ENCODE measurements around the gene TDRD7. TPM values are rescaled to one million over a fixed set of nuclear protein-coding genes. Genes with fewer than 3 reads are reported as not detected.

Gene TDRD7
- total RNA-seq, 4 donors from 2014 or later: 4.2 to 13.0 (median 8.3) TPM

DNA sequence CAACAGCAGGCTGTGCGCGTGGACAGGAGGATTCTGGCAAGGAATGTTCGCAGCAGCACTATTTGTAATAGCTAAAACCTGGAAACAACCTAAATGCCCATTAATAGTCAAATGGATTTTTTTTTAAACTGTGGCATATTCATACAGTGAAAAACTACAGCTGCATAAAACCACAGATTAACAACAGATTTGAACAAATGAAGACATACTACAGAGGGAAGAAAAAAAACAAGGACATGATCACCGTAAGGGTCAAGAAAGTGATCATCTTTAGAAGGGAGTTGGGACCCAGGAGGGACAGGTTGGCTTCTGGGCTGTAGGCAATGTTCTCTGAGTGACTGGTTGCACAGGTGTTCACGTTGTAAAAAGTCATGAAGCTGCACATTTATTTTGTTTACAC is 88.4 kb downstream of the TDRD7 start:
- DNase-seq (ENCODE audit: low spot score in 2 of 2): no peak
- peaks cover 9% of the 10 kb centered on the region for H3K36me3 ChIP-seq
- 43% methylated on average over 5 of the region's 5 CpGs for WGBS
- H3K4me1 ChIP-seq: peaks cover 38% of the 10 kb centered on the region
- no peak overlapping the region for H3K27ac ChIP-seq
- H3K27me3 ChIP-seq: peaks cover 34% of the 10 kb centered on the region
- no peak for TF ChIP-seq EP300 (IDR thresholded peaks at IDR 0.05)
- TF ChIP-seq POLR2AphosphoS5 (IDR thresholded peaks at IDR 0.05): no peak
- TF ChIP-seq, protein P1, sequence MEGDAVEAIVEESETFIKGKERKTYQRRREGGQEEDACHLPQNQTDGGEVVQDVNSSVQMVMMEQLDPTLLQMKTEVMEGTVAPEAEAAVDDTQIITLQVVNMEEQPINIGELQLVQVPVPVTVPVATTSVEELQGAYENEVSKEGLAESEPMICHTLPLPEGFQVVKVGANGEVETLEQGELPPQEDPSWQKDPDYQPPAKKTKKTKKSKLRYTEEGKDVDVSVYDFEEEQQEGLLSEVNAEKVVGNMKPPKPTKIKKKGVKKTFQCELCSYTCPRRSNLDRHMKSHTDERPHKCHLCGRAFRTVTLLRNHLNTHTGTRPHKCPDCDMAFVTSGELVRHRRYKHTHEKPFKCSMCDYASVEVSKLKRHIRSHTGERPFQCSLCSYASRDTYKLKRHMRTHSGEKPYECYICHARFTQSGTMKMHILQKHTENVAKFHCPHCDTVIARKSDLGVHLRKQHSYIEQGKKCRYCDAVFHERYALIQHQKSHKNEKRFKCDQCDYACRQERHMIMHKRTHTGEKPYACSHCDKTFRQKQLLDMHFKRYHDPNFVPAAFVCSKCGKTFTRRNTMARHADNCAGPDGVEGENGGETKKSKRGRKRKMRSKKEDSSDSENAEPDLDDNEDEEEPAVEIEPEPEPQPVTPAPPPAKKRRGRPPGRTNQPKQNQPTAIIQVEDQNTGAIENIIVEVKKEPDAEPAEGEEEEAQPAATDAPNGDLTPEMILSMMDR (IDR thresholded peaks at IDR 0.05): no peak
- H3K4me3 ChIP-seq: no peak overlapping the region
- H3K9me3 ChIP-seq: no peaks in the 10 kb centered on the region

DNA sequence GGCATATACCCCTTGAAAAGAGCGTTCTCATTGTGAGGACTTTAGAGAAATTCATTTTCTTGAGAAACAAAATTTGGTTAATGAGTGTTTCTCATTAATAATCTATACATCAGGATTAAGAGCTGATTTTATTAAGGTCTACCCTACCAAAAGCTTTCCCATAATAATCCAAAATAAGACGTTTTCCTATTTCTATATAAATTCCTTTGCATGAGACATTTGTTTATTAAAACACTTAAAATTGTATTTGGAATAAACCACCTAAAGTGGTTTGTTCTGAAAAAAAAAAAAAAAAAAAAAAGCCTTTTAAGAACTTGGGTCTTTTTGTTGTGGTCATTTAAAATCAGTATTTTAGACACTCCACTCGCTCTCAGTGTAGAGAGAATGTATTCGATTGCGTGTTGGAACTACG is 88.9 kb downstream of the TDRD7 start:
- no peak for DNase-seq (ENCODE audit: low spot score in 2 of 2)
- WGBS: 18% methylated on average over 6 of the region's 6 CpGs
- Histone ChIP-seq H3K9me3 (no peaks in the 10 kb centered on the region), H3K27me3 (peaks cover 39% of the 10 kb centered on the region), H3K4me1 (peaks cover 39% of the 10 kb centered on the region), H3K4me3 (peak overlapping the region; percentile 71), H3K27ac (no peak overlapping the region), H3K36me3 (peaks cover 6% of the 10 kb centered on the region)
- TF ChIP-seq, protein P1 (IDR thresholded peaks at IDR 0.05): no peak
- no peak for TF ChIP-seq EP300 (IDR thresholded peaks at IDR 0.05)
- TF ChIP-seq POLR2A (IDR thresholded peaks at IDR 0.05): no peak
- TF ChIP-seq POLR2AphosphoS5 (IDR thresholded peaks at IDR 0.05): no peak

DNA sequence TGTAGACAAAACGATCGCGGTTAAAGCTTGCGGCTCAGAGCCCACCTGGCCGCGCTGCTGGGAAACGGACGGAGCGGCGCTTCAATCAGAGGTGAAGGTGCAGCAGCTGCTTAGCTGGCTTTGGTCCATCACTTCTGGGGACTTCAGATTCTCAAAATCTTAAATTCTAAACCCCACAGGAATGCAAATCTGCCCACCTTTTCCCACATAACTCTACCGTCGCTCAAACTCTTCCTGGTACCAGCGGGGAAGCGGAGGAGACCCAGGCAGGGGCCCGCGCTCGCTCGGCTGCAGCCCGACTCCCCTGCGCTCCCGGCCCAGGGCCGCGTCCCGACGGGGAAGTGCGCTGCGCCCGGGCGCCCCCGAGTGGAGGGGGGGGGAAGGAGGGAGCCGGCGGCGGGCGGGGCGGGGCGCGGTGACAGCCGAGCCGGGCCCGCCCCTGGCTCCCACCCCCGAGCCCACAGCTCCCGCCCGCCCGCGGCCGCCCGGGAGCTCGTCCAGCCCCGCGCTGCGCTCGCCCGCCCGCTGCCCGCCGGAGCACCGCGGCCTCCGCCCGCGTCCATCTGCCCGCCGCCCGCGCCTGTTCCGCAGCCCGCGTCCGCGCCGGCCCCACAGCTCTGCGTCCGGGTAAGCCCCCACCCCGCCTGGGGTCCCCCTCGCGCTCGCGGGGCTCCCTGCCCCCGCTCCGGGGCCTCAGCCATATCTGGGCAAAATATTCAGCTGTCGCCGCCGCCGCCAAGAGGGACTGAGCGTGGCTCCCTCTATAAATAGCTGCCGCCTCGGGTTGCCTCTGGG is 89.5 kb downstream of the TDRD7 start, which contains the start of gene TMOD1:
TSS of gene TMOD1 (plus strand) at position 490 of the 795 bp plus-strand sequence. CDS start 22,523 bp downstream, outside the sequence.
- peak within 1 kb of the TSS; percentile 57 for H3K27ac ChIP-seq
- H3K9me3 ChIP-seq: no peaks in the 10 kb centered on the region
- peak within 1 kb of the TSS; percentile 71 for H3K4me3 ChIP-seq
- no peak for TF ChIP-seq EP300 (IDR thresholded peaks at IDR 0.05)
- TF ChIP-seq, protein P1 (IDR thresholded peaks at IDR 0.05): peak in 1 of 2 donors; percentile 7
- no peak for TF ChIP-seq POLR2AphosphoS5 (IDR thresholded peaks at IDR 0.05)
- TF ChIP-seq POLR2A (IDR thresholded peaks at IDR 0.05): no peak
- H3K36me3 ChIP-seq: peaks cover under 1% of the 10 kb centered on the region
- peaks cover 40% of the 10 kb centered on the region for H3K27me3 ChIP-seq
- DNase-seq (ENCODE audit: low spot score in 2 of 2): peak in 1 of 2 donors; percentile 69
- 1% methylated on average over 10 of the region's 87 CpGs for WGBS
- peaks cover 39% of the 10 kb centered on the region for H3K4me1 ChIP-seq

DNA sequence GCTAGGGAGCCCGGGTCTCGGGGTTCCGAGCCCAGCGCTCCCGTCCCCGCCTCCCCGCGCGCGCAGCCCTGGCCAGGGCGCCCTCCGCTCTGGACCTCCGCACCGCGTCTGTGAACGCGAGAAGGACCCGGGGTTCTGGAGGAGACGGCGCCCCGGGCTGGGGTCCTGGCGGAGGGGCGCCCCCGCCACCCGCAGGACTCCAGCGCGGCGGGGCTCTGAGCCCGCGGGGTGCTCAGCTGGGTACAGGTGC is 90.0 kb downstream of the TDRD7 start:
- no CpG with 5 or more reads among the region's 30 CpGs for WGBS
- TF ChIP-seq, protein P1 (IDR thresholded peaks at IDR 0.05): no peak
- TF ChIP-seq EP300 (IDR thresholded peaks at IDR 0.05): no peak
- TF ChIP-seq POLR2A (IDR thresholded peaks at IDR 0.05): no peak
- TF ChIP-seq POLR2AphosphoS5 (IDR thresholded peaks at IDR 0.05): no peak

DNA sequence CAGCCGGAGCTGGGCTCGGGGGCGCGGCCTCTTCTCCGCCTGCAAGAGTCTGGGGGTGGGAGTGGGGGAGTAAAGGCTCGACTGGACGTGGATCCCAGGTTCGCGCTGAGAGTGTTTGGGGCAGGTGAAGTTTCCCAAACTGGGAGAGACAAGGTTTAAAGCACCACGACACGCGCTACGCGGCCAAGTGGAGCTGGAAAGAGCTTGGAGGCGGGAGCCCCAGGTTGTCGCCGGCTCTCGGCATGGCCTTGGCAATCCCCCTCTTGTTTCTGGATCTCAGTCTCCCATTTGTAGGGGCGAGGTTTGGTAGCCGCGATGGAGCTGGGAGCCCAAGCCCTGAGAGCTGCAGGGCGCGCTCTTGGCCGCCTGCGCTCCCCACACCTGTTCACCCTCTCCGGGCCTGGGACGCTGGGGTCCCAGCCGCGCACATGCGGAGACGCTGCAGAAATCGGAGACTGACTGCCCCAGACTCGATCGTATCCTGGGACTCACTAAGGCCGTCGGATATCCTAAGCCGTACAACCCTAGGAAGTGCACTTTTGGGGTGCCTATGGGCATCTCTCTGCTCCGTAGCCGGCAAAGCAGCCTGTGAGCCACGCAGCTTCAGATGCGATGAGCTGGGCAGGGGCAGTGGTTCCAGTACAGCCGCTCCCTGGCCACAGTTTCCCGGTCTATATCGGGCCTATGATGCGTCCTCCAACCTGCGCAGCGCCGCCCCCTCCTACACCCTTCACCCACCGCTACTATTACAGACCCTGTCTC is 90.5 kb downstream of the TDRD7 start:
- peak overlapping the region; percentile 57 for H3K27ac ChIP-seq

More for the DNA sequence above, 90.0 kb downstream of the TDRD7 start:
- no peaks in the 10 kb centered on the region for H3K9me3 ChIP-seq
- H3K36me3 ChIP-seq: no peaks in the 10 kb centered on the region
- DNase-seq (ENCODE audit: low spot score in 2 of 2): no peak
- peaks cover 40% of the 10 kb centered on the region for H3K27me3 ChIP-seq
- H3K4me3 ChIP-seq: peak overlapping the region; percentile 71
- H3K4me1 ChIP-seq: peaks cover 39% of the 10 kb centered on the region
- peak overlapping the region; percentile 57 for H3K27ac ChIP-seq

More for the DNA sequence above, 90.5 kb downstream of the TDRD7 start:
- Histone ChIP-seq H3K36me3 (no peaks in the 10 kb centered on the region), H3K4me1 (peaks cover 39% of the 10 kb centered on the region), H3K9me3 (no peaks in the 10 kb centered on the region), H3K27me3 (peaks cover 40% of the 10 kb centered on the region), H3K4me3 (peak overlapping the region; percentile 71)
- no peak for TF ChIP-seq POLR2A (IDR thresholded peaks at IDR 0.05)
- TF ChIP-seq EP300 (IDR thresholded peaks at IDR 0.05): no peak
- TF ChIP-seq, protein P1 (IDR thresholded peaks at IDR 0.05): no peak
- TF ChIP-seq POLR2AphosphoS5 (IDR thresholded peaks at IDR 0.05): no peak
- WGBS: 0% methylated on average over 4 of the region's 49 CpGs
- DNase-seq (ENCODE audit: low spot score in 2 of 2): no peak
